ENCODE data around the gene SCML2.
"Not testable (repeated sequence)": the region's sequence is repeated elsewhere in the genome, so short reads cannot be mapped to it uniquely, and the experiment has no call there.

Gene SCML2

DNA sequence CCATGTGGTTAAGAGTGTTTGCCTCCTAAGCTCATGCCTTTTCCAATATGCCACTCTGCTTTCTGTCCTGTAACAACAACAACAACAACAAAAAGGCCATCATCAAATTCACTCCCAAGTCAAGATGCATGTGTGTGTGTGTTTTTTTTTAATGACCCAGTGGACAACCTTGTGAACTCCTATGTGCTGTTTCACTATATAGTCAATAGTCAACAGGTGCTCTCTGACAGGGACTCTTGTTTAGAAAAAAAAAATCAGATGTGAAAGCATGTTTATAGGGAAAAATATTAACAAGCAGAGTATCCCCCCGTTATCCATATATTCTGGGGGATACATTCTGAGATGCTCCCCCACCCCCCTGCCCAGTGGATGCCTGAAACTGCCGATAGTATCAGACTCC lies 83.2 kb downstream of the SCML2 start:
- Histone ChIP-seq H3K36me3 (ENCODE audit: control insufficient read depth, insufficient read depth, low read length, severe bottlenecking) (no peaks in the 10 kb centered on the region), H3K9me3 (ENCODE audit: control insufficient read depth, low read length) (peaks cover 6% of the 10 kb centered on the region), H3K9ac (ENCODE audit: low read length) (no peak overlapping the region), H3K27me3 (replicated peaks; ENCODE audit: control insufficient read depth, insufficient read depth, low read length) (no peaks in the 10 kb centered on the region), H3K4me3 (ENCODE audit: low read length) (no peak overlapping the region), H3K4me1 (ENCODE audit: control insufficient read depth, insufficient read depth, low read length) (no peaks in the 10 kb centered on the region)
- DNase-seq (ENCODE audit: low read depth) = no peak

DNA sequence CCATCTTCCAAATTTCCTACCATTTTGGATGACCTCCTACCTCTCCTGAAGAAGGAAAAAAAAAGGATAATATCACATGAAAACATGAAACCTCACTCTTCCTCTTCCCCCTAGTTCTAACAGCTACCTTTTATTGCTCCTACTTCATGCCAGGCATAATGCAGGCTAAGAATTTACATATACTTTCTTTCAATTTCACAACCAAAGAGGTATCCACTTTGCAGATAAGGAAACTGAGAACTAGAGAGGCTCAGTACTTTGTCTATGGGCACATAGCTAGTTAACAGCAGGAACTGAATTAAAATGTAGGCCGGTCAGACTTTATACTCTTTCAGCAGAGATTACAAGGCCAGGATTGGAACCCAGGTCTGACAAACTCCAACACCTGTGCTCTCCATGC lies 99.4 kb downstream of the SCML2 start:
- Histone ChIP-seq H3K4me3 (ENCODE audit: low read length) (no peak overlapping the region), H3K27me3 (replicated peaks; ENCODE audit: control insufficient read depth, insufficient read depth, low read length) (no peaks in the 10 kb centered on the region), H3K9me3 (ENCODE audit: control insufficient read depth, low read length) (no peaks in the 10 kb centered on the region), H3K36me3 (ENCODE audit: control insufficient read depth, insufficient read depth, low read length, severe bottlenecking) (no peaks in the 10 kb centered on the region), H3K9ac (ENCODE audit: low read length) (no peak overlapping the region), H3K4me1 (ENCODE audit: control insufficient read depth, insufficient read depth, low read length) (no peaks in the 10 kb centered on the region)
- DNase-seq (ENCODE audit: low read depth) = no peak

DNA sequence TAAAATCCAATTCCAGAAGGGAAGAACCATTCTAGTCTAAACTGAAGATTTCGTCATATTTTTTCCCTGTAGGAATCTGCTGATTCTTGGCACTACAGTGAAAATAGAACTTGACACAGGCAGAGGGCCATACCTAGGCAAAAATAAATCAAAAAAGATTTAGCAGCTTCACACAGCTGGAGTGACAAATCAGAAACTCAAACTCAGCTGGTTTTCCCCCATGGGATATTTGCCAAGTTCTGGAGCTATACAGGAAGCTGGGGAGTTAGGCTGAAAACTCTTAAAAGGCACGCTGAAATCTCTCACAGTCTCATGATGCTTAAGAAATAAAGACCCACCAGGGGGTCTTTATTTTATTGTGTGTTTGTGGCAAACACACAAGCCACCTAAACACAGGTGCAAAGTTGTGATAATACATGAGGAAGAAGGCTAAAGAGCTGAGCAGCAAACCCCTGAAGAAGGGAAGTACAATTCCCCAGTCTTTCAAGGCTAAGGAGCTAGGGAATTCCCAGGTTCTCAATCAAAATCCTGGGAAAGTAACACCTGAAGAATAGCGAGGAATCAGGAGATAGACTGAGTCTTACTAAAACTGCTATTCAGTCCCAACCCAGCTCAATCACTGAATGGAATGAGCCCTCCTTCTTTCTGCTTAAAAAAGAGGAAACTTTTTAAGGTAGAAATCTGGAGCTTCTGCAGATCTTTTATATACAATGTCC lies 101.7 kb downstream of the SCML2 start:
- no peaks in the 10 kb centered on the region for H3K36me3 ChIP-seq (ENCODE audit: control insufficient read depth, insufficient read depth, low read length, severe bottlenecking)
- H3K4me1 ChIP-seq (ENCODE audit: control insufficient read depth, insufficient read depth, low read length) = no peaks in the 10 kb centered on the region
- H3K9ac ChIP-seq (ENCODE audit: low read length) = no peak overlapping the region
- no peaks in the 10 kb centered on the region for H3K27me3 ChIP-seq (replicated peaks; ENCODE audit: control insufficient read depth, insufficient read depth, low read length)
- no peak for DNase-seq (ENCODE audit: low read depth)
- H3K9me3 ChIP-seq (ENCODE audit: control insufficient read depth, low read length) = no peaks in the 10 kb centered on the region
- no peak overlapping the region for H3K4me3 ChIP-seq (ENCODE audit: low read length)

DNA sequence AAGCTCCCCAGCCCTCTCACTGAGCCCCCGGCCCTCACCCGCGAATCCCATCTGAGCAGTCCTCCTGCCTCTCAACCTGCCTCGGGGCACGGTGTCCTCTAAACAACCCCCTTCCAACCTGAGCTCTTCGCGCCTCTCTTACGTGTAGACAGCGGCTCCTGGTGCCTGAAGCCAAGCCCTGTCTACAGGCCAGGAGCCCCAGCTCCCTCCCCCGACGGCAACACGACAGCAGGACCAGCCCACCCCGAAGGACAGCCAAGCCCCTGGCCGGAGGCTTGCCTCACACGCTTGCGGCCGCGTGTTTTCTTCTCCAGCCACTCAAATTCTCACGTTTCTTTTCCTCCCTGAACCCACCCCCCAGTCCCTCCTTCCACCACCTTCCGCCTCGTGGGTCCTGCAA lies 124.8 kb downstream of the SCML2 start:
- H3K27me3 ChIP-seq (replicated peaks; ENCODE audit: control insufficient read depth, insufficient read depth, low read length) = peaks cover 12% of the 10 kb centered on the region
- H3K4me1 ChIP-seq (ENCODE audit: control insufficient read depth, insufficient read depth, low read length); DNase-seq (ENCODE audit: low read depth); H3K9ac ChIP-seq (ENCODE audit: low read length); H3K4me3 ChIP-seq (ENCODE audit: low read length); H3K9me3 ChIP-seq (ENCODE audit: control insufficient read depth, low read length); H3K36me3 ChIP-seq (ENCODE audit: control insufficient read depth, insufficient read depth, low read length, severe bottlenecking): not testable (repeated sequence)

DNA sequence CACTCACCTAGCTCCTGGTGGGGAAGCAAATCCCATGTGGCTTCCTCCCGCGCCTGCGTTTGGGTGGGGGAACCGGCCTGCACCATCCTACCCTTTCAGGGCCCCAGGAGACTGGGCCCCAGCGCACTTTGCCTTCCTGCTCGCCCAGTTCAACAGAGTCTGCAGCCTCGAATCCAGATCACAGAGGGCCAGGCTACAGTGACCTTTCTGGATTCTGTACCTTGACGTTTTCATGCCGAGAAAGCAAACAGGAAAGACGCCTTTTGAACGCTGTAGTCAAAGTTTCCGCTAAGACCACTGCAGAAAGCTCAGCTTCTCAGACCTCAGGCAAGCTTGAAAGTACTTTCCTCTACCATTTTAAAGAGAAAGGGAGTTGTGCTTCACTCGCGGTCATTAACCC lies 126.4 kb downstream of the SCML2 start:
- Histone ChIP-seq H3K9ac (ENCODE audit: low read length) (no peak overlapping the region), H3K4me3 (ENCODE audit: low read length) (no peak overlapping the region), H3K27me3 (replicated peaks; ENCODE audit: control insufficient read depth, insufficient read depth, low read length) (peaks cover 12% of the 10 kb centered on the region), H3K9me3 (ENCODE audit: control insufficient read depth, low read length) (no peaks in the 10 kb centered on the region), H3K4me1 (ENCODE audit: control insufficient read depth, insufficient read depth, low read length) (no peaks in the 10 kb centered on the region), H3K36me3 (ENCODE audit: control insufficient read depth, insufficient read depth, low read length, severe bottlenecking) (no peaks in the 10 kb centered on the region)
- no peak for DNase-seq (ENCODE audit: low read depth)

DNA sequence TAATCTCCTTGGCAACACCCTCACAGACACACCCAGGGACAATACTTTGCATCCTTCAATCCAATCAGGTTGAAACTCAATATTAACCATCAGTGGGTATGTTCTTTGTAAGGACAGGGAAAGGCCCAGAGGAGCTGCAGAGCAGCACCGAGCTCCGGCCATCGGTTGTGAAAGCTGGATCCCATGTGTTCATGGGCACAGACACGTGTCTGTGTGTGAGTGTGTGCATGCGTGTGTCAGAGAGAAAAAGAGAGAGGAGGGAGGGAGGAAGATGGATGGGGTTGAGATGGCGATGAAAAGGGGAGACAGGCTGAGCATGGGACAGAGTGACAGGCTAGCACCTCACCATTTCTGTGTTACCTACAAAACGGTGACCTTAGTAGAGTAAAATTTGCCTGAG lies 127.0 kb downstream of the SCML2 start:
- Histone ChIP-seq H3K4me3 (ENCODE audit: low read length) (no peak overlapping the region), H3K36me3 (ENCODE audit: control insufficient read depth, insufficient read depth, low read length, severe bottlenecking) (no peaks in the 10 kb centered on the region), H3K27me3 (replicated peaks; ENCODE audit: control insufficient read depth, insufficient read depth, low read length) (peaks cover 12% of the 10 kb centered on the region), H3K9ac (ENCODE audit: low read length) (no peak overlapping the region), H3K9me3 (ENCODE audit: control insufficient read depth, low read length) (no peaks in the 10 kb centered on the region), H3K4me1 (ENCODE audit: control insufficient read depth, insufficient read depth, low read length) (no peaks in the 10 kb centered on the region)
- no peak for DNase-seq (ENCODE audit: low read depth)

DNA sequence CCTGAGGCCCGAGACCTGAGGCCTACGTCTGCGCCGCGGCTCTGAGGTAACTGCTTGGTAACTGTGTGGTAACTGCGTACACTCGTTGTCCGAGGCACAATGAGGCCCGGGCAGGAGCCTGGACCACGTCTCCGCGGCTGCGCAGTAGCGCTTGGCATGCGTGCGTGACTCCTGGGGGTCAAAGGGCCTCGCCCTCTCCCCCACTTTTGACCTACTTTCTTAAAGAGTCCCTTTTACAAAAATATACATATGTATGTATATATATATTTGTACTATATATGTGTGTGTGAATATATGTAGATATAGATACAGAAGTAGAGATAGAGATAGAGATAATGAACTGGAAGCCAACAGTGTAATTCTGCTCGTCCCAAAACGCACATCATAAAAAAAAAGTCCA lies 133.7 kb downstream of the SCML2 start, which contains the start of gene BEND2:
Gene BEND2 (minus strand): TSS at position 101 of the 400 bp plus-strand sequence. CDS start 136 bp downstream, outside the sequence.
- Histone ChIP-seq H3K27me3 (replicated peaks; ENCODE audit: control insufficient read depth, insufficient read depth, low read length) (peaks cover 3% of the 10 kb centered on the region), H3K36me3 (ENCODE audit: control insufficient read depth, insufficient read depth, low read length, severe bottlenecking) (no peaks in the 10 kb centered on the region), H3K9me3 (ENCODE audit: control insufficient read depth, low read length) (peaks cover 6% of the 10 kb centered on the region), H3K4me1 (ENCODE audit: control insufficient read depth, insufficient read depth, low read length) (no peaks in the 10 kb centered on the region), H3K9ac (ENCODE audit: low read length) (no peak within 1 kb of the TSS), H3K4me3 (ENCODE audit: low read length) (no peak within 1 kb of the TSS)
- DNase-seq (ENCODE audit: low read depth) = no peak

DNA sequence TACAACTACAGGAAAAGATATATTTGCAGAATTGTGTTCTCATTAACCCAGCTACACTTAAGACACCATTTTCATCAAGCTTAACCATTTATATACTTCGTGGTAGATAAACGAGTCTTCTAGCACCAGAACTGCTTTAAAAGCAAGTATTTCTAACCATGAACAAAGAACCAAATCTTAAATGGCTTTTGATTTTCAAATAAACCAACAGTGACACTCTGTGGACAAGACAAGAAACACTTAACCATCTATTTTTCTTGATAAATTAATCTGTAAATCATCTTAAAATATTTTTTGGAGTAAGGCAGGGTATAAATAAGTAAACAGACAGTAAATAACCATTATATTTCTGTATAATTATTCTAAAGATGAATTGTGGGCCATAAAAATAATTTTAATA lies 144.0 kb downstream of the SCML2 start:
- no peak overlapping the region for H3K9ac ChIP-seq (ENCODE audit: low read length)
- H3K36me3 ChIP-seq (ENCODE audit: control insufficient read depth, insufficient read depth, low read length, severe bottlenecking) = no peaks in the 10 kb centered on the region
- no peaks in the 10 kb centered on the region for H3K9me3 ChIP-seq (ENCODE audit: control insufficient read depth, low read length)
- peaks cover 7% of the 10 kb centered on the region for H3K27me3 ChIP-seq (replicated peaks; ENCODE audit: control insufficient read depth, insufficient read depth, low read length)
- H3K4me1 ChIP-seq (ENCODE audit: control insufficient read depth, insufficient read depth, low read length) = no peaks in the 10 kb centered on the region
- H3K4me3 ChIP-seq (ENCODE audit: low read length) = no peak overlapping the region
- peak; percentile 30 for DNase-seq (ENCODE audit: low read depth)

DNA sequence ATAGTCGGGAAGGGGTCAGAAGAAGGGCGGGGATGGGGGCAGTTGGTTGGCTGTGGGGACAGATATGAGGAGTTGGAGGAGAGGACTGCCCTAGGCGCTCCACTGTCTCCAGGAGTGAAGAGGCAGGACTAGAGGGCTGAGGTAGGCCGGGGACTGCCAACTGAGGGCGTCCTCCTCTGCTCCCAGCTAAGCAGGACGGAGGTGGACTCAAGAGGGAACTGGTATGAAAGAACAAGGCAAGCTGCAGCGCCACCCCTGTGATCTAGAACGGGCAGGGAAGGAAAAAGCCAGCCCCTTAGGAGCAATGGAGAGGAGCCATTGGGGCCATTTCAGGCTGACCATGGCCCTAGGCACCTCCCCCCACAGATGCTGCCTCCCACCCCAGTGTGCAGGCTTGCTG lies 147.8 kb downstream of the SCML2 start:
- no peak overlapping the region for H3K4me3 ChIP-seq (ENCODE audit: low read length)
- H3K36me3 ChIP-seq (ENCODE audit: control insufficient read depth, insufficient read depth, low read length, severe bottlenecking) = no peaks in the 10 kb centered on the region
- H3K9ac ChIP-seq (ENCODE audit: low read length) = no peak overlapping the region
- H3K27me3 ChIP-seq (replicated peaks; ENCODE audit: control insufficient read depth, insufficient read depth, low read length) = peaks cover 13% of the 10 kb centered on the region
- no peak for DNase-seq (ENCODE audit: low read depth)
- H3K9me3 ChIP-seq (ENCODE audit: control insufficient read depth, low read length) = peaks cover 3% of the 10 kb centered on the region
- H3K4me1 ChIP-seq (ENCODE audit: control insufficient read depth, insufficient read depth, low read length) = no peaks in the 10 kb centered on the region

DNA sequence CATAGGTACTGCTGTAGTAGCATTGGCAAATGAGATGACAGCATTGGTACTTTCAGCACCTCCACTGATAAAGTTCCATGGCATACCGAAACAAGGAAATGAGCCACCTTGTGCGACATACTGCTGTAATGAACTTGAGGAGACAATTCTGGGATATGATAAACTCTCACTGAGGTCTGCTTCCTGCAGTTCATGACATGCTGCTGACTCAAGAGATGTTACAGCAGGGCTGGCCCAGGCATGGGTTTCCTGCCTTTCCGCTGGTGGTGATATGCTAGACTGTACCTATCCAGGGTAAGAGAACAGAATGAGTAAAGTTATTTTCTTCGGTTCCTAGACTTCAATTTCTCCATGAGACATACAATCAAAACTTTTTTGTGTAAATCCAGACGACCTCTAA lies 150.9 kb downstream of the SCML2 start:
- Histone ChIP-seq H3K27me3 (replicated peaks; ENCODE audit: control insufficient read depth, insufficient read depth, low read length) (peaks cover 13% of the 10 kb centered on the region), H3K36me3 (ENCODE audit: control insufficient read depth, insufficient read depth, low read length, severe bottlenecking) (no peaks in the 10 kb centered on the region), H3K9ac (ENCODE audit: low read length) (no peak overlapping the region), H3K4me3 (ENCODE audit: low read length) (no peak overlapping the region), H3K4me1 (ENCODE audit: control insufficient read depth, insufficient read depth, low read length) (no peaks in the 10 kb centered on the region), H3K9me3 (ENCODE audit: control insufficient read depth, low read length) (peaks cover 3% of the 10 kb centered on the region)
- no peak for DNase-seq (ENCODE audit: low read depth)

DNA sequence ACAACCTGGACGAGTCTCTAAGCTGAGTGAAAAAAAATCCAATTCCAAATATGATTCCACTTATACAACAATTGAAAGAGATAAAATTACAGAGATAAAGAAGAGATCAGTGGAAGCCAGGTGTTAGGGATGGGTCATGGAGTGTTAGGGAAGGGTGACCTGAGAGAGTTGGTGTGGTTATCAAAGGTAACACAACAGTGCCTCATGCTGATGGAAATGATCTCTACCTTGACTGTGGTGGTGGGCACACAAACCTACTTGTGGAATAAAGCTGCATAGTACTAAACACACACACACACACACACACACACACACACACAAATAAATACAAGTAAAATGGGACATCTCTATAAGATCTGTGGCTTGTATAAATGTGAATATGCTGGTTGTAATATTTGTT lies 159.8 kb downstream of the SCML2 start:
- H3K27me3 ChIP-seq (replicated peaks; ENCODE audit: control insufficient read depth, insufficient read depth, low read length) = peaks cover 4% of the 10 kb centered on the region
- H3K9ac ChIP-seq (ENCODE audit: low read length) = no peak overlapping the region
- no peaks in the 10 kb centered on the region for H3K36me3 ChIP-seq (ENCODE audit: control insufficient read depth, insufficient read depth, low read length, severe bottlenecking)
- DNase-seq (ENCODE audit: low read depth) = no peak
- no peak overlapping the region for H3K4me3 ChIP-seq (ENCODE audit: low read length)
- peaks cover 4% of the 10 kb centered on the region for H3K9me3 ChIP-seq (ENCODE audit: control insufficient read depth, low read length)
- no peaks in the 10 kb centered on the region for H3K4me1 ChIP-seq (ENCODE audit: control insufficient read depth, insufficient read depth, low read length)
